ENCODE measurements around the gene TTC22.

Gene TTC22

GRCh38 chr1:54754045-54754444, 47.1 kb downstream of the TTC22 start:
- Histone ChIP-seq H3K9me3 (ENCODE audit: control extremely low read depth in 1 of 5, control insufficient read depth in 4 of 5, insufficient read depth in 2 of 5, low read depth in 1 of 5, low read length in 4 of 5) (no peaks in the 10 kb centered on the region), H3K36me3 (ENCODE audit: control insufficient read depth in 4 of 4, insufficient read depth in 4 of 4, low read length in 3 of 4) (peaks cover 4 to 29% (median 19%) of the 10 kb centered on the region in 4 experiments), H3K4me1 (ENCODE audit: control extremely low read depth in 1 of 4, control insufficient read depth in 4 of 4, insufficient read depth in 4 of 4, low read length in 3 of 4) (no peaks in the 10 kb centered on the region), H3K27ac (ENCODE audit: insufficient read depth in 1 of 2, low read depth in 1 of 2, low read length in 2 of 2, poor library complexity in 1 of 2, severe bottlenecking in 2 of 2) (no peak overlapping the region), H3K27me3 (replicated peaks in 2 of 5; ENCODE audit: control insufficient read depth in 4 of 5, insufficient read depth in 5 of 5, low read length in 4 of 5) (no peaks in the 10 kb centered on the region), H3K4me3 (ENCODE audit: control insufficient read depth in 1 of 7, extremely low read depth in 1 of 7, insufficient read depth in 4 of 7, low read depth in 2 of 7, low read length in 6 of 7) (no peak overlapping the region)
- CTCF ChIA-PET: no interaction called here
- peak in 1 of 3 donors; percentile 2 for DNase-seq
- 92% methylated on average over 20 of the region's 22 CpGs for WGBS (ENCODE audit: insufficient coverage)
- POLR2A ChIA-PET: no interaction called here

- H3K36me3 ChIP-seq (ENCODE audit: control insufficient read depth in 4 of 4, insufficient read depth in 4 of 4, low read length in 3 of 4): peaks cover 0 to 5% (median under 1%) of the 10 kb centered on the region in 4 experiments
- 100% methylated on average over 3 of the region's 4 CpGs for WGBS (ENCODE audit: insufficient coverage)
- no peaks in the 10 kb centered on the region for H3K27me3 ChIP-seq (replicated peaks in 2 of 5; ENCODE audit: control insufficient read depth in 4 of 5, insufficient read depth in 5 of 5, low read length in 4 of 5)
- no peaks in the 10 kb centered on the region for H3K9me3 ChIP-seq (ENCODE audit: control extremely low read depth in 1 of 5, control insufficient read depth in 4 of 5, insufficient read depth in 2 of 5, low read depth in 1 of 5, low read length in 4 of 5)
- DNase-seq: no peak
- H3K4me1 ChIP-seq (ENCODE audit: control extremely low read depth in 1 of 4, control insufficient read depth in 4 of 4, insufficient read depth in 4 of 4, low read length in 3 of 4): no peaks in the 10 kb centered on the region
- no peak overlapping the region for H3K27ac ChIP-seq (ENCODE audit: insufficient read depth in 1 of 2, low read depth in 1 of 2, low read length in 2 of 2, poor library complexity in 1 of 2, severe bottlenecking in 2 of 2)
- POLR2A ChIA-PET: no interaction called here
- H3K4me3 ChIP-seq (ENCODE audit: control insufficient read depth in 1 of 7, extremely low read depth in 1 of 7, insufficient read depth in 4 of 7, low read depth in 2 of 7, low read length in 6 of 7): no peak overlapping the region
- CTCF ChIA-PET: interaction anchor here (2.1 kb wide), 1 partner anchor 10 kb away, joined by 5 read pairs; no protein-coding TSS in a partner anchor
Measured at GRCh38 chr1:54751426-54751825, 49.7 kb downstream of the TTC22 start.

- WGBS (ENCODE audit: insufficient coverage): 96% methylated on average over 6 of the region's 6 CpGs
- CTCF ChIA-PET: interaction anchor here (1.4 to 2.1 kb wide), 2 partner anchors 11 to 129 kb away, joined by 5 read pairs; no protein-coding TSS in a partner anchor
- Histone ChIP-seq H3K27me3 (replicated peaks in 2 of 5; ENCODE audit: control insufficient read depth in 4 of 5, insufficient read depth in 5 of 5, low read length in 4 of 5) (no peaks in the 10 kb centered on the region), H3K36me3 (ENCODE audit: control insufficient read depth in 4 of 4, insufficient read depth in 4 of 4, low read length in 3 of 4) (no peaks in the 10 kb centered on the region), H3K9me3 (ENCODE audit: control extremely low read depth in 1 of 5, control insufficient read depth in 4 of 5, insufficient read depth in 2 of 5, low read depth in 1 of 5, low read length in 4 of 5) (no peaks in the 10 kb centered on the region), H3K4me1 (ENCODE audit: control extremely low read depth in 1 of 4, control insufficient read depth in 4 of 4, insufficient read depth in 4 of 4, low read length in 3 of 4) (no peaks in the 10 kb centered on the region), H3K4me3 (ENCODE audit: control insufficient read depth in 1 of 7, extremely low read depth in 1 of 7, insufficient read depth in 4 of 7, low read depth in 2 of 7, low read length in 6 of 7) (no peak overlapping the region), H3K27ac (ENCODE audit: insufficient read depth in 1 of 2, low read depth in 1 of 2, low read length in 2 of 2, poor library complexity in 1 of 2, severe bottlenecking in 2 of 2) (no peak overlapping the region)
- POLR2A ChIA-PET: no interaction called here
- no peak for DNase-seq
Measured at GRCh38 chr1:54750596-54750995, 50.5 kb downstream of the TTC22 start.

DNA sequence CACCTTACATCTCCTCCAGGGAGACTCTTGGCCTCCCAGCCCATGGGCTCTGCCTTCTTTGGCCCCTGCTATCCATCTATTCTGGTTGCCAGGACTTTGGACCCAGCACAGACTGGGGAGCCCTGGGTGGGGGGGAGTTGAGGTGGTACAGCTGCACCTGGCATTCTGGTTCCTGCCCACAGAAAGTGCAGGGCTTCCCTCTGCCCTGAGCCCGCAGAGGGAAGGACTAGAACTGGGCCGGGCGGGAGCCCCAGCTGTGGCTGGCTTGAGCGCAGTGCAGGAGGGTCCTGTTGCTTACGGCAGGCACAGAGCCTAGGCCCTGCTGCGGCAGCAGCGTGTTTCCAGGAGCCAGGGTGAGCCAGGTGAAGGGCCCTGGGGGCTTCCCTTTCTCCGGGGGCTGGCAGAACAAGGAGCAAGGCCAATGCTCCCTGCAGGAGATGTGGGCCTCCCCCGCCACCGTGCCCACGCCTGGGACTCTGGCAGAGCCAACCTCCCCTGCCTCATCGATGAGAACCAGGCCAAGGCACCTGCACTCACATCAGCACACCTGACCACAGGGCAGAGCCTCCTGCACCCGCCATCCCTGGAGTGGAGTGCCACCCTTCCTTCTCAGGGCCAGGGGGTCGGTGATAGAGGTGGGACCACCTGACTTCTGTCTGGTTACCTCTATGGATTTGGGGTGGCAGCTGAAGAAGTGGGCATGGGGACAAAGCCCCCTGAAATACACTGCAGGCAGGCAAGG, 52.9 kb downstream of the TTC22 start:
- POLR2A ChIA-PET: no interaction called here
- CTCF ChIA-PET: no interaction called here
- no peak for DNase-seq

GRCh38 chr1:54745864-54746263, 55.3 kb downstream of the TTC22 start:
- Histone ChIP-seq H3K4me3 (ENCODE audit: control insufficient read depth in 1 of 7, extremely low read depth in 1 of 7, insufficient read depth in 4 of 7, low read depth in 2 of 7, low read length in 6 of 7) (no peak overlapping the region), H3K27me3 (replicated peaks in 2 of 5; ENCODE audit: control insufficient read depth in 4 of 5, insufficient read depth in 5 of 5, low read length in 4 of 5) (no peaks in the 10 kb centered on the region), H3K4me1 (ENCODE audit: control extremely low read depth in 1 of 4, control insufficient read depth in 4 of 4, insufficient read depth in 4 of 4, low read length in 3 of 4) (no peaks in the 10 kb centered on the region), H3K27ac (ENCODE audit: insufficient read depth in 1 of 2, low read depth in 1 of 2, low read length in 2 of 2, poor library complexity in 1 of 2, severe bottlenecking in 2 of 2) (no peak overlapping the region), H3K9me3 (ENCODE audit: control extremely low read depth in 1 of 5, control insufficient read depth in 4 of 5, insufficient read depth in 2 of 5, low read depth in 1 of 5, low read length in 4 of 5) (no peaks in the 10 kb centered on the region), H3K36me3 (ENCODE audit: control insufficient read depth in 4 of 4, insufficient read depth in 4 of 4, low read length in 3 of 4) (peaks cover under 1 to 37% (median 25%) of the 10 kb centered on the region in 4 experiments)
- POLR2A ChIA-PET: no interaction called here
- CTCF ChIA-PET: interaction anchor here (1.0 kb wide), 1 partner anchor 493 kb away, joined by 3 read pairs; no protein-coding TSS in a partner anchor
- 100% methylated on average over 2 of the region's 4 CpGs for WGBS (ENCODE audit: insufficient coverage)
- DNase-seq: no peak

More for the DNA sequence above, 52.9 kb downstream of the TTC22 start:
- no peaks in the 10 kb centered on the region for H3K27me3 ChIP-seq (replicated peaks in 2 of 5; ENCODE audit: control insufficient read depth in 4 of 5, insufficient read depth in 5 of 5, low read length in 4 of 5)
- 88% methylated on average over 10 of the region's 14 CpGs for WGBS (ENCODE audit: insufficient coverage)
- H3K27ac ChIP-seq (ENCODE audit: insufficient read depth in 1 of 2, low read depth in 1 of 2, low read length in 2 of 2, poor library complexity in 1 of 2, severe bottlenecking in 2 of 2): no peak overlapping the region
- no peak overlapping the region for H3K4me3 ChIP-seq (ENCODE audit: control insufficient read depth in 1 of 7, extremely low read depth in 1 of 7, insufficient read depth in 4 of 7, low read depth in 2 of 7, low read length in 6 of 7)
- H3K9me3 ChIP-seq (ENCODE audit: control extremely low read depth in 1 of 5, control insufficient read depth in 4 of 5, insufficient read depth in 2 of 5, low read depth in 1 of 5, low read length in 4 of 5): no peaks in the 10 kb centered on the region
- peaks cover 0 to 16% (median 9%) of the 10 kb centered on the region in 4 experiments for H3K36me3 ChIP-seq (ENCODE audit: control insufficient read depth in 4 of 4, insufficient read depth in 4 of 4, low read length in 3 of 4)
- no peaks in the 10 kb centered on the region for H3K4me1 ChIP-seq (ENCODE audit: control extremely low read depth in 1 of 4, control insufficient read depth in 4 of 4, insufficient read depth in 4 of 4, low read length in 3 of 4)

DNA sequence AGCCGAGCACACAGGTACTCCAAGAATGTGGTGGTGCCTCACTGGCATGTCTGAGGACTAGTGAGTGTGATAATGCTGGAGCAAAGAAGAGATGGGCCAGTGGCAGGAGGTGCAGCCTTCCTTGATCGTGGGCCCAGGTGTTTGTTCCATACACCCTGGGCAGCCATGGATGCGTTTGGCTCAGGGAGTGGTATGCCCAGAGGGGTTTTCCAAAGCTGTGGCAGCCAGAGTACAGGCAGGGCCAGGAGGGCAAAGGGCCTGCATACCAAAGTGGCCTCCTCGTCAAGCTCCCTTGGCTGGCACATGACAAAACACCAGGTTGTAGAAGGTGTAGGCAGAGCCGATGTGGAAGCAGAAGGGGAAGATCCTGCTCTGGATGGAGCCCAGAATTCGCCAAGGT, 55.8 kb downstream of the TTC22 start:
- Histone ChIP-seq H3K36me3 (ENCODE audit: control insufficient read depth in 4 of 4, insufficient read depth in 4 of 4, low read length in 3 of 4) (peaks cover 5 to 43% (median 28%) of the 10 kb centered on the region in 4 experiments), H3K27me3 (replicated peaks in 2 of 5; ENCODE audit: control insufficient read depth in 4 of 5, insufficient read depth in 5 of 5, low read length in 4 of 5) (no peaks in the 10 kb centered on the region), H3K4me3 (ENCODE audit: control insufficient read depth in 1 of 7, extremely low read depth in 1 of 7, insufficient read depth in 4 of 7, low read depth in 2 of 7, low read length in 6 of 7) (no peak overlapping the region), H3K27ac (ENCODE audit: insufficient read depth in 1 of 2, low read depth in 1 of 2, low read length in 2 of 2, poor library complexity in 1 of 2, severe bottlenecking in 2 of 2) (no peak overlapping the region), H3K4me1 (ENCODE audit: control extremely low read depth in 1 of 4, control insufficient read depth in 4 of 4, insufficient read depth in 4 of 4, low read length in 3 of 4) (no peaks in the 10 kb centered on the region), H3K9me3 (ENCODE audit: control extremely low read depth in 1 of 5, control insufficient read depth in 4 of 5, insufficient read depth in 2 of 5, low read depth in 1 of 5, low read length in 4 of 5) (no peaks in the 10 kb centered on the region)
- ChIA-PET POLR2A (no interaction called here), CTCF (interaction anchor here (1.0 kb wide), 1 partner anchor 492 kb away, joined by 3 read pairs; no protein-coding TSS in a partner anchor)
- no peak for DNase-seq
- 100% methylated on average over 6 of the region's 6 CpGs for WGBS (ENCODE audit: insufficient coverage)

GRCh38 chr1:54744696-54745095, 56.4 kb downstream of the TTC22 start:
- Histone ChIP-seq H3K9me3 (ENCODE audit: control extremely low read depth in 1 of 5, control insufficient read depth in 4 of 5, insufficient read depth in 2 of 5, low read depth in 1 of 5, low read length in 4 of 5) (no peaks in the 10 kb centered on the region), H3K36me3 (ENCODE audit: control insufficient read depth in 4 of 4, insufficient read depth in 4 of 4, low read length in 3 of 4) (peaks cover 7 to 48% (median 32%) of the 10 kb centered on the region in 4 experiments), H3K27me3 (replicated peaks in 2 of 5; ENCODE audit: control insufficient read depth in 4 of 5, insufficient read depth in 5 of 5, low read length in 4 of 5) (no peaks in the 10 kb centered on the region), H3K4me3 (ENCODE audit: control insufficient read depth in 1 of 7, extremely low read depth in 1 of 7, insufficient read depth in 4 of 7, low read depth in 2 of 7, low read length in 6 of 7) (no peak overlapping the region), H3K27ac (ENCODE audit: insufficient read depth in 1 of 2, low read depth in 1 of 2, low read length in 2 of 2, poor library complexity in 1 of 2, severe bottlenecking in 2 of 2) (no peak overlapping the region), H3K4me1 (ENCODE audit: control extremely low read depth in 1 of 4, control insufficient read depth in 4 of 4, insufficient read depth in 4 of 4, low read length in 3 of 4) (no peaks in the 10 kb centered on the region)
- ChIA-PET POLR2A (no interaction called here), CTCF (interaction anchor here (1.0 kb wide), 1 partner anchor 492 kb away, joined by 3 read pairs; no protein-coding TSS in a partner anchor)
- no peak for DNase-seq
- WGBS (ENCODE audit: insufficient coverage): 97% methylated on average over 3 of the region's 3 CpGs
